ENCODE data around the gene PIK3R3.
A peak's percentile ranks its signal among the peaks of the same experiment; 100 is the strongest.

PIK3R3 gene

DNA sequence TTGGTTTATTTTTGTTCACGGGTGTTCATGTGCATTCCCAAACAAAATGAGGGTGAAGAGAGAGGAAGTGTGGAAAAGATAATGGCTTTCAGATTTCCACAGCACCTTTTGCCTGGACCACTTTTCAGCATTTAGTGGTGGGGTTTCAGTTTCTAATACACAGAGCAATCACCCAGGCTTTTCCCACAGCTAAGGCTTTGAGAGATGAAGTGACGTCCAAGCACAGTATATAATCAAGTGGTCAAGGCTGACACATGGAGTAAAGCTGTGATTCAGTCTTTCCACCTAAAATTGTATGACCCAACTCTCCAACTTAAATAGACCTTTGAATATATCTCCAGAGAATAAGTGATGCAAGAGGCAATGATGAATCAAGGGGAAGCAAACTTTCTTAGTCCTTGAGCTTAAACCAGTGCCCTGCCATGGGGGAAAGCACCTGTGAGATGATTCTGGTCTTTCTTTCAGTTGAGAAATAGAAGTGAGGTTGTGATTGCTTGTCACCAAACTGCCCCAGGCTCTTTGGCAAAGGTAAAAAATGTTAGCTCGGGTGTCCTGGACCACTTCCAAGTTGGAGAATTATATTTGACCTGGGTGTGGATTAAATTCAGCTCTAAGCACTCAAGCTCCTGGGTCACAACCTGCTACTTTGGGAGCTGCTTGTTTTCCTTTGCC is 2.4 kb upstream of the PIK3R3 start:
- Histone ChIP-seq H3K9me2 (replicated peaks; ENCODE audit: insufficient read depth, low read length) (no peaks in the 10 kb centered on the region), H2AFZ (ENCODE audit: low read depth, low read length, severe bottlenecking) (no peak overlapping the region), H3K9me3 (ENCODE audit: insufficient read depth, low read length) (no peaks in the 10 kb centered on the region), H3K79me2 (ENCODE audit: insufficient read depth, low read length) (no peaks in the 10 kb centered on the region; the same call in 1 of the 2 replicates), H3K27ac (ENCODE audit: low read depth, low read length) (no peak overlapping the region), H3K36me3 (ENCODE audit: low read length) (no peaks in the 10 kb centered on the region), H3F3A (ENCODE audit: insufficient read depth) (peaks cover 17% of the 10 kb centered on the region; the same call in 1 of the 2 replicates), H3K27me3 (ENCODE audit: low read length) (no peaks in the 10 kb centered on the region), H3K4me2 (ENCODE audit: low read depth, low read length, poor library complexity, severe bottlenecking) (no peak overlapping the region), H3K4me3 (ENCODE audit: insufficient read depth, low read length, poor library complexity, severe bottlenecking) (no peak overlapping the region), H4K20me1 (ENCODE audit: low read depth, low read length) (0 out of 2 replicates have a peak, but pooled peaks cover 2% of the 10 kb centered on the region), H3K9ac (ENCODE audit: low read length) (no peak overlapping the region)
- TF ChIP-seq CTCF (IDR thresholded peaks at IDR 0.05; ENCODE audit: insufficient read depth, low read length, poor library complexity, severe bottlenecking), result no peak
- no peak for TF ChIP-seq EZH2phosphoT487 (conservative IDR thresholded peaks at IDR 0.05; ENCODE audit: low read length)

GRCh38 chr1:46133781-46134350 is 1.4 kb upstream of the PIK3R3 start:
- Histone ChIP-seq H3K9ac (ENCODE audit: low read length) (peak overlapping the region; percentile 85), H3K9me3 (ENCODE audit: insufficient read depth, low read length) (no peaks in the 10 kb centered on the region), H3K79me2 (ENCODE audit: insufficient read depth, low read length) (no peaks in the 10 kb centered on the region; the same call in 1 of the 2 replicates), H2AFZ (ENCODE audit: low read depth, low read length, severe bottlenecking) (peak overlapping the region; percentile 88), H3K9me2 (replicated peaks; ENCODE audit: insufficient read depth, low read length) (no peaks in the 10 kb centered on the region), H3K4me2 (ENCODE audit: low read depth, low read length, poor library complexity, severe bottlenecking) (peak overlapping the region; percentile 99), H3F3A (ENCODE audit: insufficient read depth) (peaks cover 20% of the 10 kb centered on the region; the same call in 1 of the 2 replicates), H4K20me1 (ENCODE audit: low read depth, low read length) (0 out of 2 replicates have a peak, but pooled peaks cover 4% of the 10 kb centered on the region), H3K27me3 (ENCODE audit: low read length) (no peaks in the 10 kb centered on the region), H3K36me3 (ENCODE audit: low read length) (no peaks in the 10 kb centered on the region), H3K4me3 (ENCODE audit: insufficient read depth, low read length, poor library complexity, severe bottlenecking) (peak overlapping the region; percentile 99), H3K27ac (ENCODE audit: low read depth, low read length) (no peak overlapping the region)
- TF ChIP-seq EZH2phosphoT487 (conservative IDR thresholded peaks at IDR 0.05; ENCODE audit: low read length), result no peak
- no peak for TF ChIP-seq CTCF (IDR thresholded peaks at IDR 0.05; ENCODE audit: insufficient read depth, low read length, poor library complexity, severe bottlenecking)

DNA sequence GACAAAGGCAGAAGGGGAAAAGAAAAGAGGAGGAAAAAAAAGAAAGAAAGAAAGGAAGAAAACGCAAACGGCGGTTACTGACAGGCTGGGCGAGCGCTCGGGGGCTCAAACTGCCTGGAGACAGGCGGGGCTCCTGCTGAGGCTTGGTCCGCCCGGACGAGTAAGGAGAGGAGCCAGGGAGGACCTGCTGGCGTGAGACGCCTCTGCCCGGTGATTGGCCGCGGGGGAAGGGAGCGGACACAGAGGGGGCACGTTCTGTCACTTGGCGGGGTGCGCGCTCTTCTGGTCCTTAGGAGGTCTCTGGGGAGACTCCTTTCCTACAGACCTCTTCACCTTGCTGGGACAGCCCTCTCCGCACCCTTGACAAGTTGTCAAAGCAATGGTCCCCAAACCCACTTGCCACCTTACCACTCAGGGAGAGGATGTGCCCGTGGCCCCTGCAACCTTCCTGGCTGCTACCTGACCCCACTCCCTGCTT is 791 bp upstream of the PIK3R3 start:
- peak overlapping the region; percentile 99 for H3K4me2 ChIP-seq (ENCODE audit: low read depth, low read length, poor library complexity, severe bottlenecking)
- H3K27me3 ChIP-seq (ENCODE audit: low read length), result no peaks in the 10 kb centered on the region
- peak overlapping the region; percentile 99 for H3K4me3 ChIP-seq (ENCODE audit: insufficient read depth, low read length, poor library complexity, severe bottlenecking)
- peak overlapping the region; percentile 85 for H3K9ac ChIP-seq (ENCODE audit: low read length)
- H3K9me2 ChIP-seq (replicated peaks; ENCODE audit: insufficient read depth, low read length), result no peaks in the 10 kb centered on the region
- H4K20me1 ChIP-seq (ENCODE audit: low read depth, low read length), result 0 out of 2 replicates have a peak, but pooled peaks cover 4% of the 10 kb centered on the region
- TF ChIP-seq CTCF (IDR thresholded peaks at IDR 0.05; ENCODE audit: insufficient read depth, low read length, poor library complexity, severe bottlenecking) (no peak), EZH2phosphoT487 (conservative IDR thresholded peaks at IDR 0.05; ENCODE audit: low read length) (no peak)
- peaks cover 20% of the 10 kb centered on the region; the same call in 1 of the 2 replicates for H3F3A ChIP-seq (ENCODE audit: insufficient read depth)
- H2AFZ ChIP-seq (ENCODE audit: low read depth, low read length, severe bottlenecking), result peak overlapping the region; percentile 88
- H3K79me2 ChIP-seq (ENCODE audit: insufficient read depth, low read length), result no peaks in the 10 kb centered on the region; the same call in 1 of the 2 replicates
- H3K9me3 ChIP-seq (ENCODE audit: insufficient read depth, low read length), result no peaks in the 10 kb centered on the region
- no peaks in the 10 kb centered on the region for H3K36me3 ChIP-seq (ENCODE audit: low read length)
- peak overlapping the region; percentile 77 for H3K27ac ChIP-seq (ENCODE audit: low read depth, low read length)
